Pancreas (tissue), 10 donors: Measurements from ENCODE around the gene PON3. TPM values are rescaled to one million over a fixed set of nuclear protein-coding genes. Genes with fewer than 3 reads are reported as not detected.
A peak's percentile ranks its signal among the peaks of the same experiment; 100 is the strongest.

ENCODE experiments used
- ATAC-seq, 4 donors: fragments of 200-7000 bp; cut with Tn5 transposase; one replicate each; pipeline versions ENCODE4 v1.8.0 to v1.9.1; 2020; ENCODE audit warnings: mild to moderate bottlenecking in 4 of 4, moderate library complexity in 4 of 4
- DNase-seq, 6 donors: peaks; one replicate each; pipeline ENCODE4 v3.0.0-alpha.2; 2020
- FAIRE-seq: peaks from 2 replicates; lab custom pipeline; 2012; peaks lifted over from hg19 to GRCh38; lab: Jason Lieb, UNC
- H3K27ac ChIP-seq, 4 donors: fragments of 200-600 bp; sonication (generic); 1 replicate in 3 of 4; 2 replicates in 1 of 4; pipeline versions ENCODE4 v1.5.0 to v1.8.0; 2020
- H3K27me3 ChIP-seq, 4 donors: fragments of 200-600 bp; one replicate each; pipeline ENCODE4 v1.8.0; 2021
- H3K36me3 ChIP-seq, 3 donors: fragments of 200-600 bp; sonication (generic) in 1 of 3; one replicate each; pipeline versions ENCODE4 v1.5.0 to v1.8.0; 2020 to 2021
- H3K4me1 ChIP-seq, 3 donors: fragments of 200-600 bp; one replicate each; pipeline ENCODE4 v1.8.0; 2021
- H3K4me3 ChIP-seq, 4 donors: fragments of 200-600 bp; sonication (generic) in 2 of 4; one replicate each; pipeline versions ENCODE4 v1.5.0 to v1.8.0; 2020 to 2021
- H3K9me3 ChIP-seq, 4 donors: fragments of 200-600 bp; one replicate each; pipeline ENCODE4 v1.8.0; 2021
- CTCF ChIP-seq, 4 donors: fragments of 200-600 bp; sonication (generic) in 3 of 4; IDR thresholded peaks; one replicate each; pipeline versions ENCODE4 v1.5.0 to v1.8.0; 2021; ENCODE audit warnings: antibody characterized with exemption in 4 of 4
- WGBS, 2 donors: extraction: QIAGEN DNeasy Blood & Tissue Kit; methylation state at CpG; one replicate each; pipeline ENCODE4 v1.1.7; 2013; 5-methylcytosine and 5-hydroxymethylcytosine counted together
- intact Hi-C, 3 donors: fragments of 100-400 bp; cut with DNase I; formaldehyde crosslinking; loops; one replicate each; pipeline versions ENCODE4 v1.11.1 to v1.14.2; 2022
- polyA plus RNA-seq, 2 donors: library from polyadenylated mRNA; stranded (reverse); fragments of 200-250 nt; gene quantifications; one replicate each; pipeline ENCODE4 v1.2.3, GENCODE V29; 2013
- total RNA-seq, 6 donors: library from RNA; stranded (reverse); fragmentation: NEBNext Ultra II Directional in 4 of 6; extraction: Animal tissue kit (Norgen Biotek cat#: 25700) in 4 of 6; gene quantifications; one replicate each; pipeline versions ENCODE4 v1.2.1 to v1.2.4, GENCODE V29; 2021 to 2023
- donor health status: healthy with polysubstance abuse.
- donor health status: DM: no; HTN: no; CAD: no; lungs with moderate emphysema.
- donor health status: DM: no; HTN: no; CAD: no.
- donor health status: control.
- donor health status: control.
- donor health status: Bipolar disorder and iron deficiency.
- donor health status: DM: yes; HTN: yes; CAD: no.
- donor health status: DM: no; HTN: no; CAD: no.
- donor health status: DM: no; HTN: no; CAD: no.
- donor health status: DM: yes; HTN: yes; CAD: no.

Gene PON3
- total and polyA plus RNA-seq, 8 donors: 2.4 to 9.3 (median 4.0) TPM

- Histone ChIP-seq H3K9me3 (no peaks in the 10 kb centered on the region), H3K4me1 (no peaks in the 10 kb centered on the region), H3K36me3 (no peaks in the 10 kb centered on the region), H3K27me3 (no peaks in the 10 kb centered on the region), H3K4me3 (no peak overlapping the region), H3K27ac (no peak overlapping the region)
- ATAC-seq: no peak
- no peak for FAIRE-seq
- intact Hi-C loops: no loop called here
- TF ChIP-seq CTCF (IDR thresholded peaks at IDR 0.05): no peak
- 29 to 44% methylated on average over 1 of the region's 1 CpG for WGBS, 2 donors
- DNase-seq: no peak
Measured at GRCh38 chr7:95321720-95322119, 74.5 kb downstream of the PON3 start.

- FAIRE-seq (no peak), ATAC-seq (no peak), DNase-seq (no peak)
- no peaks in the 10 kb centered on the region for H3K36me3 ChIP-seq
- H3K4me3 ChIP-seq: no peak overlapping the region
- H3K4me1 ChIP-seq: no peaks in the 10 kb centered on the region
- intact Hi-C loops: no loop called here
- no peak overlapping the region for H3K27ac ChIP-seq
- no peak for TF ChIP-seq CTCF (IDR thresholded peaks at IDR 0.05)
- no peaks in the 10 kb centered on the region for H3K9me3 ChIP-seq
- whole genome bisulfite sequencing, 2 donors: 94 to 100% methylated on average over 1 of the region's 1 CpG
- no peaks in the 10 kb centered on the region for H3K27me3 ChIP-seq
Measured at GRCh38 chr7:95320651-95321050, 75.5 kb downstream of the PON3 start.

GRCh38 chr7:95319570-95319969, 76.6 kb downstream of the PON3 start:
- no peaks in the 10 kb centered on the region for H3K36me3 ChIP-seq
- H3K9me3 ChIP-seq: no peaks in the 10 kb centered on the region
- H3K27me3 ChIP-seq: no peaks in the 10 kb centered on the region
- no peak overlapping the region for H3K4me3 ChIP-seq
- TF ChIP-seq CTCF (IDR thresholded peaks at IDR 0.05): no peak
- DNase-seq (no peak), ATAC-seq (no peak), FAIRE-seq (no peak)
- no peaks in the 10 kb centered on the region for H3K4me1 ChIP-seq
- no peak overlapping the region for H3K27ac ChIP-seq
- intact Hi-C loops: no loop called here
- WGBS, 2 donors: 95 to 96% methylated on average over 1 of the region's 1 CpG

- H3K36me3 ChIP-seq: no peaks in the 10 kb centered on the region
- H3K27me3 ChIP-seq: no peaks in the 10 kb centered on the region
- DNase-seq (no peak), ATAC-seq (peak in 2 of 4 donors; percentile 14 to 55), FAIRE-seq (no peak)
- H3K4me3 ChIP-seq: no peak overlapping the region
- intact Hi-C loops: no loop called here
- no peaks in the 10 kb centered on the region for H3K4me1 ChIP-seq
- H3K27ac ChIP-seq: no peak overlapping the region
- H3K9me3 ChIP-seq: no peaks in the 10 kb centered on the region
- WGBS, 2 donors: 86% methylated on average over 8 of the region's 8 CpGs
- TF ChIP-seq CTCF (IDR thresholded peaks at IDR 0.05): no peak
Measured at GRCh38 chr7:95318501-95319100, 77.6 kb downstream of the PON3 start.

- no peak for FAIRE-seq
- peak in 1 of 4 donors; percentile 46 for ATAC-seq
- WGBS, 2 donors: 52 to 55% methylated on average over 3 of the region's 3 CpGs
Measured at GRCh38 chr7:95317966-95318365, 78.2 kb downstream of the PON3 start.

More at GRCh38 chr7:95317966-95318365, 78.2 kb downstream of the PON3 start:
- no peaks in the 10 kb centered on the region for H3K4me1 ChIP-seq
- intact Hi-C loops: no loop called here
- H3K36me3 ChIP-seq: no peaks in the 10 kb centered on the region
- no peak for TF ChIP-seq CTCF (IDR thresholded peaks at IDR 0.05)
- DNase-seq: no peak
- H3K27ac ChIP-seq: no peak overlapping the region
- H3K4me3 ChIP-seq: no peak overlapping the region
- H3K27me3 ChIP-seq: no peaks in the 10 kb centered on the region
- no peaks in the 10 kb centered on the region for H3K9me3 ChIP-seq
